Measurements from ENCODE around the gene ZNF22.

ZNF22 gene

GRCh38 chr10:44983895-44984278 lies 16.8 kb upstream of the ZNF22 start:
- no peaks in the 10 kb centered on the region for H3K36me3 ChIP-seq
- no peak overlapping the region for H3K4me3 ChIP-seq (ENCODE audit: low read depth, low read length)
- DNase-seq: no peak
- H3K27me3 ChIP-seq (ENCODE audit: insufficient read depth, low read depth, severe bottlenecking): no peaks in the 10 kb centered on the region
- no peak for TF ChIP-seq CTCF (IDR thresholded peaks at IDR 0.05; ENCODE audit: low read depth, low read length)
- H3K27ac ChIP-seq: no peak overlapping the region
- no peaks in the 10 kb centered on the region for H3K9me3 ChIP-seq (ENCODE audit: severe bottlenecking)

- no peak for TF ChIP-seq CTCF (IDR thresholded peaks at IDR 0.05; ENCODE audit: low read depth, low read length)
- Histone ChIP-seq H3K4me3 (ENCODE audit: low read depth, low read length) (no peak overlapping the region), H3K9me3 (ENCODE audit: severe bottlenecking) (no peaks in the 10 kb centered on the region), H3K36me3 (no peaks in the 10 kb centered on the region), H3K27me3 (ENCODE audit: insufficient read depth, low read depth, severe bottlenecking) (no peaks in the 10 kb centered on the region), H3K27ac (no peak overlapping the region)
- no peak for DNase-seq
Observed at GRCh38 chr10:44984671-44985101, 16.0 kb upstream of the ZNF22 start.

GRCh38 chr10:44985175-44985681 lies 15.5 kb upstream of the ZNF22 start:
- no peak for DNase-seq
- no peaks in the 10 kb centered on the region for H3K36me3 ChIP-seq
- no peak overlapping the region for H3K27ac ChIP-seq
- TF ChIP-seq CTCF (IDR thresholded peaks at IDR 0.05; ENCODE audit: low read depth, low read length): no peak
- H3K9me3 ChIP-seq (ENCODE audit: severe bottlenecking): no peaks in the 10 kb centered on the region
- H3K4me3 ChIP-seq (ENCODE audit: low read depth, low read length): no peak overlapping the region
- H3K27me3 ChIP-seq (ENCODE audit: insufficient read depth, low read depth, severe bottlenecking): no peaks in the 10 kb centered on the region

- no peak for DNase-seq
Observed at GRCh38 chr10:44986179-44986578, 14.5 kb upstream of the ZNF22 start.

GRCh38 chr10:44986670-44987069 lies 14.1 kb upstream of the ZNF22 start:
- no peaks in the 10 kb centered on the region for H3K27me3 ChIP-seq (ENCODE audit: insufficient read depth, low read depth, severe bottlenecking)
- H3K36me3 ChIP-seq: no peaks in the 10 kb centered on the region
- H3K27ac ChIP-seq: no peak overlapping the region
- H3K9me3 ChIP-seq (ENCODE audit: severe bottlenecking): no peaks in the 10 kb centered on the region
- H3K4me3 ChIP-seq (ENCODE audit: low read depth, low read length): no peak overlapping the region
- TF ChIP-seq CTCF (IDR thresholded peaks at IDR 0.05; ENCODE audit: low read depth, low read length): no peak
- no peak for DNase-seq

More at GRCh38 chr10:44986179-44986578, 14.5 kb upstream of the ZNF22 start:
- Histone ChIP-seq H3K4me3 (ENCODE audit: low read depth, low read length) (no peak overlapping the region), H3K36me3 (no peaks in the 10 kb centered on the region), H3K27ac (no peak overlapping the region), H3K27me3 (ENCODE audit: insufficient read depth, low read depth, severe bottlenecking) (no peaks in the 10 kb centered on the region), H3K9me3 (ENCODE audit: severe bottlenecking) (no peaks in the 10 kb centered on the region)
- no peak for TF ChIP-seq CTCF (IDR thresholded peaks at IDR 0.05; ENCODE audit: low read depth, low read length)

- H3K27me3 ChIP-seq (ENCODE audit: insufficient read depth, low read depth, severe bottlenecking): no peaks in the 10 kb centered on the region
- no peaks in the 10 kb centered on the region for H3K36me3 ChIP-seq
- H3K9me3 ChIP-seq (ENCODE audit: severe bottlenecking): no peaks in the 10 kb centered on the region
- H3K4me3 ChIP-seq (ENCODE audit: low read depth, low read length): no peak overlapping the region
- H3K27ac ChIP-seq: no peak overlapping the region
- no peak for TF ChIP-seq CTCF (IDR thresholded peaks at IDR 0.05; ENCODE audit: low read depth, low read length)
- DNase-seq: no peak
Observed at GRCh38 chr10:44988957-44989585, 11.7 kb upstream of the ZNF22 start.

Data from WERI-Rb-1 (cell line).